Uterus (tissue), 2 donors: ENCODE data around the gene SPNS2.

Source experiments
- CTCF ChIP-seq, 4 experiments: fragments of 200-600 bp in 2 of 4; fragments of 450-650 bp in 2 of 4; sonication (generic) in 2 of 4; IDR thresholded peaks; one replicate each; pipeline ENCODE4 v1.5.1; 2016 to 2019; ENCODE audit warnings: antibody characterized with exemption in 4 of 4, mild to moderate bottlenecking in 2 of 4, moderate library complexity in 1 of 4
- POLR2A ChIP-seq, 2 donors: fragments of 450-650 bp; IDR thresholded peaks; one replicate each; pipeline ENCODE4 v1.6.1; 2016; ENCODE audit warnings: antibody characterized with exemption in 2 of 2, mild to moderate bottlenecking in 1 of 2, moderate library complexity in 1 of 2

GRCh38 chr17:4465786-4466185 is 32.9 kb upstream of the SPNS2 start:
- TF ChIP-seq CTCF (IDR thresholded peaks at IDR 0.05) = no peak
- TF ChIP-seq POLR2A (IDR thresholded peaks at IDR 0.05) = no peak
